ENCODE measurements around the gene CLDN20.
A peak's percentile ranks its signal among the peaks of the same experiment; 100 is the strongest.
"Not testable (repeated sequence)": the region's sequence is repeated elsewhere in the genome, so short reads cannot be mapped to it uniquely, and the experiment has no call there.

Gene CLDN20, protein sequence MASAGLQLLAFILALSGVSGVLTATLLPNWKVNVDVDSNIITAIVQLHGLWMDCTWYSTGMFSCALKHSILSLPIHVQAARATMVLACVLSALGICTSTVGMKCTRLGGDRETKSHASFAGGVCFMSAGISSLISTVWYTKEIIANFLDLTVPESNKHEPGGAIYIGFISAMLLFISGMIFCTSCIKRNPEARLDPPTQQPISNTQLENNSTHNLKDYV

DNA sequence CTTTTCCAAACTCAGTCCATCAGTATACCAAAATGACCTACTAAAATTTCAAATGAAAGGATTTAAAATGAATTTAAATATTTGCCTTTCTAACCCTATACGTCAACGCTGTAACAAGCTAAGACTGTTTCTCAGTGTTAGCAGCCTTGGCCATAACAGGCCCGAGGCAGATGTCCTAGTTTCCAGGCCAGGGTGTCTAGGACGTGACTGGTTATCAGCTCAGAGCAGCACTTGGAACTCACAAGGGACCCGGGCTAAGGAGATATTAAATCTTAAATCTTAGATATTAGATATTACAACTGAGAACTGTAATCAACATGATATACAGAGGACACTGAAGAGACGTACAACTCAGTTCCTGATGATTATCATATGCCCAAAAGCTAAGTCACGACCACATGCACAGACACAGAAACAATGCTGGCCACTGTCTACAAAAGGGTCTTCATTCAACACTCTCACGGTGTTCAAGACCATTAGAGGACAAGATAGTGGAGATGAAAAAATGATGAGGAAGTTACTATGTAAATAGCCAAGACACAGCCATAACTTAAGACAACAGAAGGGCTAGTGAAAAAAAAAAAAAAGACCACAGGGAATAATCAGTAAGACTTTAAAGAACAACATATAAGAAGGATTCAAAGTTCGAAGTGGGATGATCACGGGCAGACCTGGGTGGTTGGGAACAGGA, at the start of gene CLDN20:
Gene CLDN20 (plus strand): TSS at position 641 of the 691 bp plus-strand sequence. CDS start 11,707 bp downstream, outside the sequence.
- DNase-seq, result no peak

GRCh38 chr6:155215906-155216305, 47.9 kb upstream of the CLDN20 start:
- DNase-seq, result no peak

- no peak for DNase-seq
These were observed 47.3 kb upstream of the CLDN20 start for GRCh38 chr6:155216312-155217046.

GRCh38 chr6:155218711-155219110, 45.1 kb upstream of the CLDN20 start:
- not testable (repeated sequence) for DNase-seq

DNA sequence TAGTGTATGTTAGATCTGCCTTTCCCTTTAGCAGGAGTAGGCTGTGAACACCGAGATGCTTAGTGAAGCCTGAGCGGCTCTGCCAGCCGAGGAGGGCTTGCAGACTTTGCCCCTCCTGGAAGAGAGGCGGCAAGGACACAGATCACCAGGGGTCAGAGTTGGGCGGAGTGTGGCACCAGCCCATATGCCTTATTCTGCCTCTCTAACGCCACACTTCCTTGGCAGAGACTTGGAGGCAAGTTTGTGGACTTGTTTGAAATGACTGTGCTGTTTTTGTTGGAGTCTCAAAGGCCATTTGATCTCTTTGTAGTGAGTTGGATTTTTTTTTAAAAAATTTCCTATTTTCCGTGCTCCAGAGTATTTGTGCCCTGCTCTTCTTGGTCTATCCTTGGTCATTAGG, 44.5 kb upstream of the CLDN20 start:
- no peak for DNase-seq

GRCh38 chr6:155219858-155220301, 43.9 kb upstream of the CLDN20 start:
- no peak for DNase-seq

DNA sequence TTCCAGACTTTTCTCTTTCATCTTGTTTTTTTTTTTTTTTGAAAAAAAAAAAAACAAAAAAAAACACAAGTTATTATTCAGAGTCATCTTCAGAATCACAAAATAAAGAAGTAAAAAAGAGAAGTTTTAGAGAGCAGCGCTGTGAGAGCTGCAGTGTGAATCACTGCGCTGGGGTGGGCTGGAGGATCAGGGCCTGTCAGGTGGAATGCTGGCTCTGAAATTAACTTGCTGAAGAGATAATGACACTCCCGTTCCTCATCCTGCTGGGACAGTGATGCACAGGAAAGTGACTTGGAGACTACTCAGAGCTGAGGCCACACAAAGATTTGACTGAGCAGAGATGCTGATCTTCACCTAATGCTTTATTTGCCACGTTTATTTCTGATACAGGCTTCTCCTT, 42.7 kb upstream of the CLDN20 start:
- no peak for DNase-seq

DNA sequence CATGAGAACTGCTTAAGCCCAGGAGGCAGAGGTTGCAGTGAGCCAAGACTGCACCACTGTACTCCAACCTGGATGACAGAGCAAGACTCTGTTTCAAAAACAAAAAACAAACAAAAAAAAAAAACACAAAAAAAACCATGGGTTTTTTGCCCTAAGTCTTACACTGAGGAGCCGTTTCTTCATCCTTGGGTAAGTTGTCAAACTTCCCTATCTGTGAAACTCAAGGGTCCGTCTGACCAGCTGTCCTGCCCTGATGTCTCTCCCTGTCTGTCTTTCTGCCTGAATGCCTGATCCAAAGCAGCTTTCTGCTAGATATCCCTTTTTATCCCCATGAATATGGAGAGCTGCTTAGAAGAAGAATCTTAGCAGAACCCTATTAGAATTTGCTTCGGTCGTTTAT, 41.3 kb upstream of the CLDN20 start:
- no peak for DNase-seq

DNA sequence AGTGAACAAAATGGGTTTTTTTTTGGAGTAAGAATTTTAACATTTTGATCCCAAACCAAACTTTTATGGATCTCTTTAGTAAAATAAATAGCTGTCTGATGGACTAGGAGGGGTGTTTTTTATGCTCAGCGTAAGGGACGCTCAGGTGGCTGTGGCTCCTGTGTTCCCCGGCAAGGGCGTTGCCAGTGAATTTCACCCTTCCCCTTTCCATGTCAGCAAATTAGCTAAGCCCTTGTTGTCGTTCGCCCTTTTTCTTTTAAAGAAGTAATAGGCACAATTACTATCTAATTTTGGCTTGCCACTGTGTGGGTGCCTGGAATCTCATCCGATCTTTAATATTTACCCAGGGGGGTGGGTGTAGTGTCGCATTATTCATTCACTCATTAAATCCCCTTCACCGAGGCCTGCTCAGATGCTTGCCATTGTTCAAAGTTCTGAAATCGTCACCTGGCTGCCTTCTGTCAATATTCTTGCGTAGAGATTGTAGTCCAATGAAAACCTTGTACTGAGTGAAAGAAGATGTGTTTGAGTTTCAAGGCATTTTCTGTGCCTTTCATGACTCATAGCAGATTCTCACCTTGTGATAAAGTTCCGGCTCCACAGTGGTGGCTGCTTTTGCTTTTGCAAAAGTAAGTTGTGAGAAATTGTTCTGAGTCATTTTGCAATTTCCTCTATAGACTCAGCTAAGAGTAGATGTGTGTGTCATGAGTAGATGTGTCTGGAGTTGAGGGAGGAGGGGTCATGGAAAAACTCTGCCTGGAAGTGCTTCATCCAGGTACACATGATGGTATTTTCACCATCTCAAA, 40.0 kb upstream of the CLDN20 start:
- peak; percentile 92 for DNase-seq

GRCh38 chr6:155224618-155225017, 39.2 kb upstream of the CLDN20 start:
- no peak for DNase-seq

GRCh38 chr6:155227046-155227445, 36.8 kb upstream of the CLDN20 start:
- DNase-seq, result no peak

DNA sequence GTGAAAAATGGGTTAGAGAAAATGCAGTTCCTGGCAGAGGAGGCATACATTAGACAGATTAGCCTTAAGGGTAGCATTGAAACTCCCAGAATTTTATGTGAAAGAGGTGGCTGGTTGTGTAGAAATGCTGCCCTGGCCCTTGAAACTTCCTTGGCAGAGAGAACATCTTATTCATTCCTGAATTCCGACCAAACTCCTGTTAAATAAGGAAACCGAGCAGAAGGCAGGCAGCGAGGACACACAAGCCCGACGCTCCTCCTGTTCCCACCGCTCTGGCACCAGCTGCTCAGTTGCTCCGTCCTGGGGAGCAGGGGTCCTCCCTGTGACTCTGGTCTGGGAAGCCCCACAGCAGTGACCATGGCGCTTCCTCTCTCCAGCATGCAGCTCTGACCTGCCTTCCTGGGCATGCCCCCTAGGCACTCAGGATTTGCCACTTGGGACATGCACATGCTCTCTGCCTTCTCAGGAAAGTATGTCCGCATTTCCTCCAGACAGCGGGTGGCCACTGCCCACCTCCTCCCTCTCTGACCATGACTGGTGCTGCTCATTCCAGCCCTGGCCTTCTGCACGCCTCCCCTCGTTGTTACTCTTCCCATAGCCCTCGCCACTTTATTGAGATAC, 35.2 kb upstream of the CLDN20 start:
- no peak for DNase-seq

DNA sequence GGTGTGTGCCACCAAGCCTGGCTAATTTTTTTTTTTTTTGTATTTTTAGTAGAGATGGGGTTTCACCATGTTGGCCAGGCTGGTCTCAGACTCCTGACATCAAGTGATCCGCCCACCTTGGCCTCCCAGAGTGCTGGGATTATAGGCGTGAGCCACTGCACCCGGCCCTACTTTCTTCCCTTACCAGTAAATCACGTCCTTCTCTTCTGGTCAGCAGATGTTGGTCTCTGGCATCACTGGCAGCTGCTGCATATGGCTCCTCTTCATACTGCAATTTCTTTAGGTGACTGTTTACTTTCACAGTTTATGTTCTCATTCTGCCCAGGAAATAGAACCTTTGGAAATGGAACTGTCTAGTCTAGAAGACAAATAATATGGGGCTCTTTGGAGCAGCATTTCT, 32.8 kb upstream of the CLDN20 start:
- DNase-seq, result not testable (repeated sequence)

DNA sequence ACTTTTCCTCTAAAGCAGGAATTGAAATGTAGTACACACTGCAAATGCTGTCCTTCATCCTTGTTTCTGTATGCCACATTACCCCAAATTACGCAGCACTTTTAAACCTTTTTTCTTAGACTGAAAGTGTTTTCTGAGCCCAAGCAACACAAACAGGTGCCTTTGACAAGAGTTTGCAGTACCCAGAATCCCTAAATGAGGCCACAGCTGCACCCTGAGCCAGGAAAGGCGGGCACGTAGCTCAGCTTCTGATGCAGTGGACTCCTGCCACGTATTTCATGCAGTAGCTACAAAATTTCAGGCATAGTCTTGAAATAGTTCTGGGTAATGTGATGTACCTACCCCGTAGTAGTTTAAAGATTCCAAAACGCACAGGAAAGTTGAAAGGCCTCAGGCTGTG, 31.0 kb upstream of the CLDN20 start:
- DNase-seq, result no peak

DNA sequence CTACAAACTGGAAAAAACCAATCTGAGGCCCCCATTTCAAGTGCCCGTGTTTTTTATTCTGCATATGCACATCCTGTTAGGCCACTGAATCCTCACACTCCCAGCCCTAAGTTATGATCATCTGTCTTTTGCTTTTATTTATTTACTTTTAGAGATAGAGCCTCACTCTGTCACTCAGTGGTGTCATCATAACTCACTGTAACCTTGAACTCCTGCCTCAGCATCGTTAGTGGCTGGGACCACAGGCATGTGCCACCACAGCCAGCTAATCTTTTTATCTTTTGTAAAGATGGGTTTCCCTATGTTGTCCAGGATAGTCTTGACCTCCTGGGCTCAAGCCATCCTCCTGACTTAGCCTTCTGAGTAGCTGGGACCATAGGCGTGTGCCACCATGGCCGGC, 29.6 kb upstream of the CLDN20 start:
- DNase-seq, result no peak

DNA sequence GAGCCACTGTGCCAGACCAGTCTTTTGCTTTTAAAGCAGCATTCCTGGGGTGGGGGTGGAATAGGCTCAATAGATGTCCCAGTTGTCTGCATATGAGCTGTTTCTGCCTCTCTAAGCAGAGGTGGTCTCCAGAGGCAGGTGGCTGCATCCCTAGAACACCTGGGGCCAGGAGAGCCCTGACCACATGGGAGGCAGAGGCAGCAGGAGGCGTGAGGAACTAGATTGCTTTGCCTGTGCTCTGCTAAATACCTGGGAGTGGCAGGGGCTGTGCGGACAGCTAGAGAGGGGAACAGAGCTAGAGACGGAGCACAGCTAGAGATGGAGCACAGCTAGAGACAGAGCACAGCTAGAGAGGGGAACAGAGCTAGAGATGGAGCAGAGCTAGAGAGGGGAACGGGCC, 29.1 kb upstream of the CLDN20 start:
- no peak for DNase-seq

DNA sequence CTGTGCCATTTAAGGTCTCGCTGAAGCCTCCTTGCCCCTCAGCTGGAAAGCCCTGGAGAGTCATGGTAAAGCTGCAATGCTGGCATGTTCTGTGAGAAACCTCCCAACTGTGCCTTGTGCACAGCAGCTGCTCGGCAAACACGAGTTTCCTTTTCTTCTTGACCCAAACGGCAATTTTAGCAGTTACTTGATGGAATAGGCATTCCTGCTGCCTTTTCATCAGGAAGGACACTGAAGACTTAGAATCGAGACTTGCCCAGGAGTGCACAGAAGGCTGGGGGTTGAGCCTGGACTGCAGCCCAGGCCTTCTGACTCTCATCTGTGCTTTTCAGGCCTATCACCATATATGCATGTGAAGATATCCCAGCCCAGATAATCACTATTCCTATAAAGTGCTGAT, 28.7 kb upstream of the CLDN20 start:
- DNase-seq, result no peak

DNA sequence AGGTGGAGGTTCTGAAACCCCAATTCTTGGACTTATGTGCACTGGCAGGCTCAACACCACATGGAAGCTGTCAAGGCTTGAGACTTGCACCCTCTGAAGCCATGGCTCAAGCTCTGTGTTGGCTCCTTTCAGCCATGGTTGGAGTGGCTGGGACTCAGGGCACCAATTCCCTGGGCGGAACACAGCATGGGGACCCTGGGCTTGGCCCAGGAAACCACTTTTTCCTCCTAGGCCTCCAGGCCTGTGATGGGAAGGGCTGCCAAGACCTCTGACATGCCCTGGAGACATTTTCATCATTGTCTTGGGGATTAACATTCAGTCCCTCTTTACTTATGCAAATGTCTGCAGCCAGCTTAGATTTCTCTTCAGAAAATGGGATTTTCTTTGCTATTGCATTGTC, 26.2 kb upstream of the CLDN20 start:
- no peak for DNase-seq

DNA sequence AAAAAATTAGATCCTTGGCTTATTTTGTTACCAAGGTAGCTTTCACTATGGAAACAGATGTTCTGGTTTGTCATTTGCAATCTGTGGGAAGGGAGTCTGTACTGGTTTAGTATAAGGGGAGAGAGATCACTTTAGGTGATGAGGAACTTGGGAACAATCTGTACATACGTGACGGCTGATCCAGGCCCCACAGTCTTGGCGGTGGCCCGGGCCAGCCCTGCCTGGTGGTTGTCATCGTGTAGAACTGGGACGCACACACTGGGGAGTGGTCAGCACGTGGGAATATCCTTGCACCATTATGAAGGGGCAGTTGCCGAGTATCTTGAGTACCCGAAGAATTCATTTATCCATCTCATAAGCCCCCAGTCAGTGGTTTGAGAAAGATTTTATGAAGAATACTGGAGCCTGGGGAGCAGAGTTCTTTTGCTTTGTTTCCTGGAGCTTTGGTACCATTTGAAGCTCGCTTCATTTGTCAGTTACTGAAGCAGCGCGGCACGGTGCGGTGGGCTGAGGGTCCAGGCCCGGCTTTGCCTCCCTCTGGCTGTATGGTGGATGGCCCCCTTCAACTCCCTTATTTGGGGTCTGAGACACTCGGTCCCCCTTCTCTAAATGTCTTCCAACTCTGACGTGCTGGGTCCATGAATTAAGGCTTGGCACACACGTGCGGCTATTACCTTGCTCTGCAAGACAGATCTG, 22.8 kb upstream of the CLDN20 start:
- DNase-seq, result no peak

GRCh38 chr6:155241966-155242365, 21.8 kb upstream of the CLDN20 start:
- DNase-seq, result no peak

- DNase-seq, result no peak
These were observed 19.4 kb upstream of the CLDN20 start for GRCh38 chr6:155244434-155244833.

- DNase-seq, result no peak
These were observed 18.6 kb upstream of the CLDN20 start for GRCh38 chr6:155245193-155245592.

Data from fibroblast of skin of right biceps (primary cell).